Uterus (tissue), 4 donors: ENCODE measurements around the gene MED8. TPM values are rescaled to one million over a fixed set of nuclear protein-coding genes. Genes with fewer than 3 reads are reported as not detected.
"Not testable (repeated sequence)": the region's sequence is repeated elsewhere in the genome, so short reads cannot be mapped to it uniquely, and the experiment has no call there.

Source experiments
- DNase-seq, 2 donors: peaks; one replicate each; pipeline ENCODE4 v3.0.0-alpha.2; 2019 to 2020
- H3K27ac ChIP-seq, 2 donors: fragments of 200-600 bp; sonication (generic); 1 replicate in 1 of 2; 2 replicates in 1 of 2; pipeline ENCODE4 v1.5.1; 2016 to 2018
- H3K27me3 ChIP-seq, 2 donors: fragments of 200-600 bp; sonication (generic); one replicate each; pipeline ENCODE4 v1.5.1; 2018 to 2019; ENCODE audit warnings: control low read depth in 1 of 2
- H3K36me3 ChIP-seq, 2 donors: fragments of 200-600 bp; sonication (generic); one replicate each; pipeline ENCODE4 v1.5.1; 2019; ENCODE audit warnings: control low read depth in 1 of 2
- H3K4me1 ChIP-seq, 2 donors: fragments of 200-600 bp; sonication (generic); one replicate each; pipeline ENCODE4 v1.5.1; 2018 to 2019; ENCODE audit warnings: control low read depth in 1 of 2
- H3K4me3 ChIP-seq, 2 donors: fragments of 200-600 bp; sonication (generic); 1 replicate in 1 of 2; 2 replicates in 1 of 2; pipeline ENCODE4 v1.5.1; 2018 to 2019; ENCODE audit warnings: mild to moderate bottlenecking in 1 of 2
- H3K9me3 ChIP-seq, 2 donors: fragments of 200-600 bp; sonication (generic); one replicate each; pipeline ENCODE4 v1.5.1; 2019; ENCODE audit warnings: control low read depth in 1 of 2
- POLR2A ChIP-seq, 2 donors: fragments of 450-650 bp; IDR thresholded peaks; one replicate each; pipeline ENCODE4 v1.6.1; 2016; ENCODE audit warnings: antibody characterized with exemption in 2 of 2, mild to moderate bottlenecking in 1 of 2, moderate library complexity in 1 of 2
- intact Hi-C: fragments of 100-400 bp; cut with DNase I; formaldehyde crosslinking; loops from one replicate; pipeline ENCODE4 v1.15.1; 2023; ENCODE audit warnings: low total_unique reads
- total RNA-seq, 4 donors: library from RNA; depleted of rRNA in 3 of 4; stranded (reverse); fragments of >200 nt in 3 of 4; gene quantifications; one replicate each; pipeline versions ENCODE4 v1.1.0 to v1.2.4, GENCODE V29; 2014 to 2023
- TF ChIP-seq, protein P1 (sequence below), 4 experiments: fragments of 200-600 bp in 2 of 4; fragments of 450-650 bp in 2 of 4; sonication (generic) in 2 of 4; IDR thresholded peaks; one replicate each; pipeline ENCODE4 v1.5.1; 2016 to 2019; ENCODE audit warnings: antibody characterized with exemption in 4 of 4, mild to moderate bottlenecking in 2 of 4, moderate library complexity in 1 of 4
- donor health status: DM: yes; HTN: yes; CAD: no.

MED8 gene
- total RNA-seq, 4 donors from 2014 or later, result 19.4 to 33.9 (median 28.5) TPM

DNA sequence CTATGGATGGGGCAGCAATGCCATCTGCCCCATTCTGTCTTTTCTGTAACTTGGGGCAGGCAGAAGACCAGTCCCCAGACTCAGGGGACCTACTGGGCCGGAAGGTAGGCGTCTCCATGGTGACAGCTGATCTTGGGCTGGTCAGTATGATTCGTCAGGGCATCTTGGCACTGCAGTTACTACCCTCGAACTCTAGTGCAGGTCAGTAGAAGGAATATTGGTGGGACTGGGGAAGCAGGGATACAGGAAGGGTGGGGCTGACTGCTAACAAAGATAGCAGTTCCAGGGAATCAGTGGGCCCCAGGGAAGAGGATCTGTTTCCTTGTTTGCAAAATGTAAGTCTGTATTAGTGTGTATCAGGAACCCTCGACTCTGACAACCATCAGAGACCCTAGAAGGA lies 26.3 kb upstream of the MED8 start:
- no peaks in the 10 kb centered on the region for H3K4me1 ChIP-seq
- no peak overlapping the region for H3K27ac ChIP-seq
- DNase-seq, result no peak
- intact Hi-C loops, result loop anchor here (10.0 kb wide), 1 partner anchor 191 kb away; no protein-coding TSS in a partner anchor
- H3K9me3 ChIP-seq, result no peaks in the 10 kb centered on the region
- H3K4me3 ChIP-seq, result no peak overlapping the region
- no peaks in the 10 kb centered on the region for H3K36me3 ChIP-seq
- H3K27me3 ChIP-seq, result no peaks in the 10 kb centered on the region
- TF ChIP-seq, protein P1, sequence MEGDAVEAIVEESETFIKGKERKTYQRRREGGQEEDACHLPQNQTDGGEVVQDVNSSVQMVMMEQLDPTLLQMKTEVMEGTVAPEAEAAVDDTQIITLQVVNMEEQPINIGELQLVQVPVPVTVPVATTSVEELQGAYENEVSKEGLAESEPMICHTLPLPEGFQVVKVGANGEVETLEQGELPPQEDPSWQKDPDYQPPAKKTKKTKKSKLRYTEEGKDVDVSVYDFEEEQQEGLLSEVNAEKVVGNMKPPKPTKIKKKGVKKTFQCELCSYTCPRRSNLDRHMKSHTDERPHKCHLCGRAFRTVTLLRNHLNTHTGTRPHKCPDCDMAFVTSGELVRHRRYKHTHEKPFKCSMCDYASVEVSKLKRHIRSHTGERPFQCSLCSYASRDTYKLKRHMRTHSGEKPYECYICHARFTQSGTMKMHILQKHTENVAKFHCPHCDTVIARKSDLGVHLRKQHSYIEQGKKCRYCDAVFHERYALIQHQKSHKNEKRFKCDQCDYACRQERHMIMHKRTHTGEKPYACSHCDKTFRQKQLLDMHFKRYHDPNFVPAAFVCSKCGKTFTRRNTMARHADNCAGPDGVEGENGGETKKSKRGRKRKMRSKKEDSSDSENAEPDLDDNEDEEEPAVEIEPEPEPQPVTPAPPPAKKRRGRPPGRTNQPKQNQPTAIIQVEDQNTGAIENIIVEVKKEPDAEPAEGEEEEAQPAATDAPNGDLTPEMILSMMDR (IDR thresholded peaks at IDR 0.05), result no peak
- TF ChIP-seq POLR2A (IDR thresholded peaks at IDR 0.05), result no peak

GRCh38 chr1:43414634-43415223 lies 25.1 kb upstream of the MED8 start:
- TF ChIP-seq POLR2A (IDR thresholded peaks at IDR 0.05), result no peak
- TF ChIP-seq, protein P1 (IDR thresholded peaks at IDR 0.05), result peak; percentile 50 to 63 (median 56)
- peak in 1 of 2 donors; percentile 53 for DNase-seq
- no peaks in the 10 kb centered on the region for H3K4me1 ChIP-seq
- no peaks in the 10 kb centered on the region for H3K36me3 ChIP-seq
- H3K27me3 ChIP-seq, result no peaks in the 10 kb centered on the region
- H3K9me3 ChIP-seq, result no peaks in the 10 kb centered on the region
- no peak overlapping the region for H3K27ac ChIP-seq
- intact Hi-C loops, result loop anchor here (10.0 kb wide), 1 partner anchor 190 kb away; no protein-coding TSS in a partner anchor
- no peak overlapping the region for H3K4me3 ChIP-seq

- not testable (repeated sequence) for DNase-seq, H3K36me3 ChIP-seq, H3K4me1 ChIP-seq, H3K9me3 ChIP-seq, H3K27ac ChIP-seq, H3K4me3 ChIP-seq, H3K27me3 ChIP-seq
- intact Hi-C loops, result loop anchor here (10.0 kb wide), 1 partner anchor 189 kb away; no protein-coding TSS in a partner anchor
These were observed 23.8 kb upstream of the MED8 start for GRCh38 chr1:43413426-43413825.

DNA sequence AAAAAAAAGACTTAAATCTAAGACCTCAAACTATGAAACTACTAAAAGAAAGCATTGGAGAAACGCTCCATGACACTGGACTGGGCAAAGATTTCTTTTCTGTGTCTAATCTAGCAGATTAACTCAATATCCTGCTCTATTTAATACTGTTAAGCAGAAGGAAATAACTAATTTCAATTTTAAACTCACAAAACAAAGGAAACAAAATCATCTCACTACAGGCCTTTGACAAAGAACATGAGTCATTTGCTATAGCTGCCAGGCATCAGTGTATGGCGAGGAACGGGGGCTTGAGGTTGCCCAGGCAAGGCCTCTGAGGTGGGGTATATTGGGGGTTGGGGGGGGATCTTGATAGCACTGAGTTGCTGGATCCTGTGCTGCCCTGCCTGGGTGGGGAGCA lies 21.0 kb upstream of the MED8 start:
- Histone ChIP-seq H3K27ac (no peak overlapping the region), H3K4me3 (no peak overlapping the region), H3K4me1 (no peaks in the 10 kb centered on the region), H3K9me3 (no peaks in the 10 kb centered on the region), H3K36me3 (no peaks in the 10 kb centered on the region), H3K27me3 (no peaks in the 10 kb centered on the region)
- no peak for DNase-seq
- TF ChIP-seq POLR2A (IDR thresholded peaks at IDR 0.05), result no peak
- TF ChIP-seq, protein P1 (IDR thresholded peaks at IDR 0.05), result no peak
- intact Hi-C loops, result loop anchor here (10.0 kb wide), 1 partner anchor 186 kb away; no protein-coding TSS in a partner anchor

DNA sequence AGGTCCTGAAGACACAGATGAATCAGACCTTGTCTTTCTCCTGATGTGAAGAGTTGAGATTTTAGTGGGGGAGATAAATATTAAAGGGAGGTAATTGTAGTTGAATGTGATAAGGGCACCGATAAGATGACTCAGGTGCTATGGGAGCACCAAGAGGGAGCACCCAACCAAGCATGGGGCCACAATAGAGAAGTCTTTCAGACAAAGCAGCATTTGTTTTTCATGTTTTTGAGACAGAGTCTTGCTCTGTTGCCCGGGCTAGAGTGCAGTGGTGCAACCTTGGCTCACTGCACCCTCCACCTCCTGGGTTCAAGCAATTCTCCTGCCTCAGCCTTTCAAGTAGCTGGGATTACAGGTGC lies 16.3 kb upstream of the MED8 start:
- intact Hi-C loops, result no loop called here
- DNase-seq, result no peak
- no peak overlapping the region for H3K4me3 ChIP-seq
- no peaks in the 10 kb centered on the region for H3K36me3 ChIP-seq
- no peaks in the 10 kb centered on the region for H3K27me3 ChIP-seq
- H3K9me3 ChIP-seq, result no peaks in the 10 kb centered on the region
- H3K27ac ChIP-seq, result no peak overlapping the region
- TF ChIP-seq, protein P1 (IDR thresholded peaks at IDR 0.05), result no peak
- TF ChIP-seq POLR2A (IDR thresholded peaks at IDR 0.05), result no peak
- H3K4me1 ChIP-seq, result no peaks in the 10 kb centered on the region
